HG03135 (cell line): ENCODE measurements around the gene MCM10.

Source experiments
- ATAC-seq: cut with Tn5 transposase; IDR thresholded peaks from one replicate; pipeline ENCODE4 v1.9.1; 2021; ENCODE audit warnings: mild to moderate bottlenecking, moderate library complexity; ENCODE audit not compliant: unreplicated experiment

The MCM10 gene

GRCh38 chr10:13256627-13257026 is 95.3 kb downstream of the MCM10 start:
- ATAC-seq: no peak

DNA sequence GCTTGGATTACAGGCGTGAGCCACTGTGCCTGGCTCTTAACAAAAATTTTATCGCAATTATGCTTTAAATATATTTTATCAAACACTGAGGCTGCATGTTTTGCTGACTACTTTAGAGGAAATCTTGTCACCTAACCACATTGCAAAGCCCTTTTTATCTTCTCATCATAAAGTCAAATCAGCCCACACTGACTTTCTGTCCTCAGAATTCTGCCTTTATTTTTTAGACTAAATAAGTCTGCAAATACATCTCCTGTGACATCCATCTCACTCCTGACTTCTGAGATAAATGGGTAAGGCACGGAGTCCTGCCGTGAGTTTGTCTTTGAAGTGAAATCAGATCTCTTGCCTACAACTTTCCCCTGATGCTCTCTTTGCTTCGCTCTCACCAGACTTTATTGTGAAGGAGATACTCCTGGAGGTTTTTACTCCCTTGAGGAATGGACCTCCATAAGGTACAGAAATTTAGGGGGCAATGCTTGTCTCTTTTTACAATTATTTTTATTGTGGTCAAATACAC is 96.3 kb downstream of the MCM10 start:
- ATAC-seq: no peak
